Mesothelial cell of epicardium (in vitro differentiated cells): ENCODE measurements around the gene CTXND1. TPM values are rescaled to one million over a fixed set of nuclear protein-coding genes. Genes with fewer than 3 reads are reported as not detected.

Experiments used
- DNase-seq, 2 experiments: peaks; one replicate each; pipeline ENCODE4 v3.0.0; 2021; ENCODE audit warnings: low spot score in 2 of 2; ENCODE audit not compliant: unreplicated experiment in 2 of 2
- H3K27ac Mint-ChIP-seq: 2 replicates; pipeline ENCODE4 v1.8.0; 2021; ENCODE audit warnings: mixed read lengths
- H3K27me3 Mint-ChIP-seq: 2 replicates; pipeline ENCODE4 v1.8.0; 2021; ENCODE audit warnings: low read depth, mixed read lengths
- H3K36me3 Mint-ChIP-seq: 2 replicates; pipeline ENCODE4 v1.8.0; 2021; ENCODE audit warnings: mixed read lengths
- H3K4me1 Mint-ChIP-seq: 2 replicates; pipeline ENCODE4 v1.8.0; 2021; ENCODE audit warnings: mixed read lengths
- H3K4me3 Mint-ChIP-seq: 2 replicates; pipeline ENCODE4 v1.8.0; 2021; ENCODE audit warnings: mild to moderate bottlenecking, moderate library complexity, mixed read lengths
- H3K9me3 Mint-ChIP-seq: 2 replicates; pipeline ENCODE4 v1.8.0; 2021; ENCODE audit warnings: mixed read lengths
- CTCF ChIP-seq: fragments of 200-600 bp; sonication (generic); IDR thresholded peaks from one replicate; pipeline ENCODE4 v1.5.0; 2021; ENCODE audit warnings: antibody characterized with exemption; ENCODE audit not compliant: unreplicated experiment
- total RNA-seq: library from RNA; stranded (reverse); gene quantifications from 3 replicates; pipeline ENCODE4 v1.2.1, GENCODE V29; 2021

CTXND1 gene
- total RNA-seq, 1 donor from 2014 or later = not detected

GRCh38 chr15:80154336-80154735 is 97.7 kb downstream of the CTXND1 start:
- no peak for DNase-seq
- peaks cover 32% of the 10 kb centered on the region for H3K4me1 Mint-ChIP-seq
- no peaks in the 10 kb centered on the region for H3K9me3 Mint-ChIP-seq
- no peaks in the 10 kb centered on the region for H3K27me3 Mint-ChIP-seq
- no peak for TF ChIP-seq CTCF
- peak overlapping the region; percentile 81 for H3K4me3 Mint-ChIP-seq
- H3K36me3 Mint-ChIP-seq = peaks cover 1% of the 10 kb centered on the region
- H3K27ac Mint-ChIP-seq = peak overlapping the region; percentile 73

- H3K4me3 Mint-ChIP-seq = peak overlapping the region; percentile 81
- DNase-seq = no peak
- no peaks in the 10 kb centered on the region for H3K9me3 Mint-ChIP-seq
- H3K27ac Mint-ChIP-seq = peak overlapping the region; percentile 73
- no peaks in the 10 kb centered on the region for H3K27me3 Mint-ChIP-seq
- TF ChIP-seq CTCF = no peak
- peaks cover 32% of the 10 kb centered on the region for H3K4me1 Mint-ChIP-seq
- H3K36me3 Mint-ChIP-seq = no peaks in the 10 kb centered on the region
These were observed 98.1 kb downstream of the CTXND1 start for GRCh38 chr15:80153900-80154299.

GRCh38 chr15:80152896-80153876 is 98.8 kb downstream of the CTXND1 start, which contains the start of gene FAH:
Gene FAH (plus strand): TSS chr15:80152999. CDS start chr15:80153055, 56 bp downstream.
- Mint-ChIP-seq H3K27ac (peak within 1 kb of the TSS; percentile 95), H3K27me3 (no peaks in the 10 kb centered on the region), H3K9me3 (no peaks in the 10 kb centered on the region), H3K4me1 (peaks cover 32% of the 10 kb centered on the region), H3K4me3 (peak within 1 kb of the TSS; percentile 81), H3K36me3 (no peaks in the 10 kb centered on the region)
- peak in 1 of 2 experiments; percentile 70 for DNase-seq
- no peak for TF ChIP-seq CTCF

GRCh38 chr15:80152180-80152895 is 99.7 kb downstream of the CTXND1 start:
- no peaks in the 10 kb centered on the region for H3K9me3 Mint-ChIP-seq
- H3K4me1 Mint-ChIP-seq = peaks cover 32% of the 10 kb centered on the region
- H3K27me3 Mint-ChIP-seq = no peaks in the 10 kb centered on the region
- no peaks in the 10 kb centered on the region for H3K36me3 Mint-ChIP-seq
- TF ChIP-seq CTCF = no peak
- peak overlapping the region; percentile 81 for H3K4me3 Mint-ChIP-seq
- H3K27ac Mint-ChIP-seq = peak overlapping the region; percentile 81
- peak; percentile 75 to 76 for DNase-seq

GRCh38 chr15:80151576-80151975 is 100.4 kb downstream of the CTXND1 start:
- Mint-ChIP-seq H3K9me3 (peaks cover 3% of the 10 kb centered on the region), H3K4me3 (peak overlapping the region; percentile 80), H3K4me1 (peaks cover 32% of the 10 kb centered on the region), H3K27ac (no peak overlapping the region), H3K27me3 (no peaks in the 10 kb centered on the region), H3K36me3 (no peaks in the 10 kb centered on the region)
- no peak for DNase-seq
- TF ChIP-seq CTCF = no peak
